ENCODE results near the gene MALL.
"Not testable (repeated sequence)": the region's sequence is repeated elsewhere in the genome, so short reads cannot be mapped to it uniquely, and the experiment has no call there.

Gene MALL

GRCh38 chr2:110049769-110050168, 65.9 kb downstream of the MALL start:
- not testable (repeated sequence) for DNase-seq

- DNase-seq: not testable (repeated sequence)
Observed at GRCh38 chr2:110048255-110049197, 67.1 kb downstream of the MALL start.

GRCh38 chr2:110047225-110047624, 68.4 kb downstream of the MALL start:
- DNase-seq: not testable (repeated sequence)

- not testable (repeated sequence) for DNase-seq
Observed at GRCh38 chr2:110041941-110042660, 73.5 kb downstream of the MALL start.

- not testable (repeated sequence) for DNase-seq
Observed at GRCh38 chr2:110037336-110037735, 78.3 kb downstream of the MALL start.

- not testable (repeated sequence) for DNase-seq
Observed at GRCh38 chr2:110035384-110035783, 80.2 kb downstream of the MALL start.

GRCh38 chr2:110034935-110035334, 80.7 kb downstream of the MALL start:
- not testable (repeated sequence) for DNase-seq
